ENCODE measurements around the gene LCN6. TPM values are rescaled to one million over a fixed set of nuclear protein-coding genes. Genes with fewer than 3 reads are reported as not detected.
A peak's percentile ranks its signal among the peaks of the same experiment; 100 is the strongest.

Gene LCN6
- total RNA-seq, 1 experiment from 2014 or later: not detected

DNA sequence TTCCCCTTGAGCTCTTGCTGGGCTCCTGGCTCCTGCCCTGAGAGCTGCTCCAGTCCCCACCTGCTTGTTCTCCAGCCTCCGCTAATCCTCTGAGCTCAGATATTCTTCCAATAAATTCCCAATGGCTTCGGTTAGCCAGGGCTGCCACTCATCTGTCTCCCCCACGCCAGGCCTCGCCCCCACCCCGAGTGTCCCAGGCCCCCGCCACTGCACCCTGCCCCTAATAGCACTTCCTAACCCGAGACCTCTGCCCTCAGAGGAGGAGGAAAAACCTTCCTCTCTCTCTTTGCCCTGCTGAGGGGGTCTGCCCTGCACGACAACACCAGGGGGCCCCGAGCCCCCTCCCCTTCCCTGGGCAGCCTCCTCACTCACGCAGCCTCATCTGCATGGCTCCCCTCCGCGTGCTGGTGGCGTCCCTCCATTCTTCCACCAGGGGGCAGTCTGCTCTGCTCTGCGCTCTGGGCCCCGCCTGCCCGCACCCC lies 21.4 kb upstream of the LCN6 start:
- peaks cover 7 to 12% (median 11%) of the 10 kb centered on the region in 3 experiments for H3K36me3 Mint-ChIP-seq (ENCODE audit: insufficient read depth in 1 of 3, low read depth in 3 of 3)
- H2AFZ ChIP-seq (ENCODE audit: low read length): no peak overlapping the region

More for the DNA sequence above, 21.4 kb upstream of the LCN6 start:
- Histone ChIP-seq H2BK15ac (ENCODE audit: low read depth, low read length) (no peak overlapping the region), H4K8ac (replicated peaks; ENCODE audit: insufficient read length, low read depth, low read length) (no peak overlapping the region), H3K4ac (ENCODE audit: low read depth, low read length) (no peak overlapping the region), H3K23me2 (ENCODE audit: insufficient read length, low read depth, low read length, poor library complexity, severe bottlenecking) (no peaks in the 10 kb centered on the region), H3K9ac (ENCODE audit: extremely low read depth, insufficient read length, low read length) (no peak overlapping the region), H3K27me3 (ENCODE audit: insufficient read depth, low read length) (no peaks in the 10 kb centered on the region), H4K20me1 (ENCODE audit: control insufficient read depth, insufficient read depth, insufficient read length) (no peaks in the 10 kb centered on the region), H3K9me3 (ENCODE audit: control insufficient read depth, low read depth, low read length) (no peaks in the 10 kb centered on the region), H3K4me1 (ENCODE audit: insufficient read depth, low read length) (no peaks in the 10 kb centered on the region), H2BK5ac (ENCODE audit: insufficient read length, low read length) (no peak overlapping the region), H2BK12ac (ENCODE audit: insufficient read length, low read depth, low read length) (no peak overlapping the region), H3K23ac (ENCODE audit: insufficient read length, low read depth, low read length) (no peak overlapping the region), H3K27ac (ENCODE audit: insufficient read length, low read depth, low read length) (no peak overlapping the region), H4K5ac (ENCODE audit: insufficient read length, low read depth, low read length) (no peak overlapping the region), H3T11ph (ENCODE audit: low read length) (no peak overlapping the region), H3K14ac (ENCODE audit: insufficient read depth, low read length) (0 out of 2 replicates have a peak overlapping the region, but pooled peaks have one; percentile 13), H4K91ac (ENCODE audit: insufficient read length, low read depth, low read length) (no peak overlapping the region), H3K79me2 (ENCODE audit: insufficient read depth, low read length) (no peaks in the 10 kb centered on the region), H3K56ac (ENCODE audit: insufficient read length, low read depth, low read length) (no peak overlapping the region), H3K18ac (ENCODE audit: insufficient read length, low read depth, low read length) (peak overlapping the region; percentile 34), H3K79me1 (ENCODE audit: insufficient read depth, low read depth, low read length, poor library complexity, severe bottlenecking) (no peaks in the 10 kb centered on the region), H2BK20ac (ENCODE audit: low read depth, low read length, poor library complexity, severe bottlenecking) (no peak overlapping the region), H2AK5ac (ENCODE audit: insufficient read length, low read length) (no peak overlapping the region), H2BK120ac (ENCODE audit: low read depth, low read length, poor library complexity, severe bottlenecking) (no peak overlapping the region), H3K4me2 (ENCODE audit: insufficient read depth, insufficient read length, low read length) (peak overlapping the region; percentile 69)
- Mint-ChIP-seq H3K4me3 (peak overlapping the region; percentile 53 to 73), H3K4me1 (peaks cover 6 to 9% of the 10 kb centered on the region in 2 experiments), H3K9me3 (peaks cover 13 to 16% of the 10 kb centered on the region in 2 experiments), H3K27ac (peak overlapping the region in 1 of 3 experiments; percentile 48; a peak in 2 of 7 replicates), H3K27me3 (ENCODE audit: low read depth) (peaks cover 30% of the 10 kb centered on the region)
- WGBS (ENCODE audit: extremely low coverage, insufficient read length, low lambda C conversion rate): no CpG with 5 or more reads among the region's 16 CpGs
- TF ChIP-seq, protein P1, sequence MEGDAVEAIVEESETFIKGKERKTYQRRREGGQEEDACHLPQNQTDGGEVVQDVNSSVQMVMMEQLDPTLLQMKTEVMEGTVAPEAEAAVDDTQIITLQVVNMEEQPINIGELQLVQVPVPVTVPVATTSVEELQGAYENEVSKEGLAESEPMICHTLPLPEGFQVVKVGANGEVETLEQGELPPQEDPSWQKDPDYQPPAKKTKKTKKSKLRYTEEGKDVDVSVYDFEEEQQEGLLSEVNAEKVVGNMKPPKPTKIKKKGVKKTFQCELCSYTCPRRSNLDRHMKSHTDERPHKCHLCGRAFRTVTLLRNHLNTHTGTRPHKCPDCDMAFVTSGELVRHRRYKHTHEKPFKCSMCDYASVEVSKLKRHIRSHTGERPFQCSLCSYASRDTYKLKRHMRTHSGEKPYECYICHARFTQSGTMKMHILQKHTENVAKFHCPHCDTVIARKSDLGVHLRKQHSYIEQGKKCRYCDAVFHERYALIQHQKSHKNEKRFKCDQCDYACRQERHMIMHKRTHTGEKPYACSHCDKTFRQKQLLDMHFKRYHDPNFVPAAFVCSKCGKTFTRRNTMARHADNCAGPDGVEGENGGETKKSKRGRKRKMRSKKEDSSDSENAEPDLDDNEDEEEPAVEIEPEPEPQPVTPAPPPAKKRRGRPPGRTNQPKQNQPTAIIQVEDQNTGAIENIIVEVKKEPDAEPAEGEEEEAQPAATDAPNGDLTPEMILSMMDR (conservative IDR thresholded peaks at IDR 0.05): peak; percentile 60; the same call in 2 of the 3 replicates
- DNase-seq: peak; percentile 88
